Measurements from ENCODE around the gene FTO. TPM values are rescaled to one million over a fixed set of nuclear protein-coding genes. Genes with fewer than 3 reads are reported as not detected.
"Not testable (repeated sequence)": the region's sequence is repeated elsewhere in the genome, so short reads cannot be mapped to it uniquely, and the experiment has no call there.

FTO gene
- 81.7 and 97.3 TPM in 2 replicates for total RNA-seq

DNA sequence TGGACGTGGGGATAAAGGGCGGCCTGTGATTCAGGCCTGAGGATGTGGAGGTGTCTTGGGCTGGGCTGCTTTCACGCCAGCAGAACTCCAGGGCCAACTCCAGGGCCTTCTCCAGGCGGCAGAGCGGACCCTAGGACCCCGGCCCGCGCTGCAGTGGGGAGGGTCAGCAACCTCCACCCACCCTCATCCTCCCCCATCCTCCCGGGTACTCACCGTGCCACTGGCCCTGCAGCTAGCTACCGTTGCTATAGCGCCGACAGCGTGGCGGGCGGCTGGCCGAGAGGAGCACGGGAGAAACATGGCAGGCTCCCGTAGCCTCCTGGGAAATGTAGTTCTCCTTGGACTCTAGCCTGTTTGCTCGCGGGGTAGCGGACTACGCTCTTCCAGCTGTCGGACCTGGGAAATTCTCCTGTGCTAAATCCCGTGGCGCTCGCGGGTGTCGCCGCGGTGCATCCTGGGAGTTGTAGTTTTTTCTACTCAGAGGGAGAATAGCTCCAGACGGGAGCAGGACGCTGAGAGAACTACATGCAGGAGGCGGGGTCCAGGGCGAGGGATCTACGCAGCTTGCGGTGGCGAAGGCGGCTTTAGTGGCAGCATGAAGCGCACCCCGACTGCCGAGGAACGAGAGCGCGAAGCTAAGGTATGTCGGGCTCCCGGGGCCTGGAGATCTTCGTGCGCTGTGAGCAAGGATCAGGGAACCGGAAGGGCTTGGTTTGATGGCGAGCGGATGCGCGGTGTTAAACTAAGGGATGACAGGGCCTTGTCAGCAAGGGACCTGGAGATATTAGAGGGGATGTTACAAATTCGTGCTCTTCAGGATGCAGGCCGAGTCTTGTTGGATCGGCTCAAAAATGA lies at the start of gene FTO, which contains the start of gene RPGRIP1L:
TSS of gene FTO (plus strand) at position 567 of the 855 bp plus-strand sequence.
TSS of gene RPGRIP1L (minus strand) at position 270 of the 855 bp plus-strand sequence. CDS start 3,136 bp downstream, outside the sequence.
- peak; percentile 97 for DNase-seq (ENCODE audit: extremely low read depth, low read depth, low spot score)

DNA sequence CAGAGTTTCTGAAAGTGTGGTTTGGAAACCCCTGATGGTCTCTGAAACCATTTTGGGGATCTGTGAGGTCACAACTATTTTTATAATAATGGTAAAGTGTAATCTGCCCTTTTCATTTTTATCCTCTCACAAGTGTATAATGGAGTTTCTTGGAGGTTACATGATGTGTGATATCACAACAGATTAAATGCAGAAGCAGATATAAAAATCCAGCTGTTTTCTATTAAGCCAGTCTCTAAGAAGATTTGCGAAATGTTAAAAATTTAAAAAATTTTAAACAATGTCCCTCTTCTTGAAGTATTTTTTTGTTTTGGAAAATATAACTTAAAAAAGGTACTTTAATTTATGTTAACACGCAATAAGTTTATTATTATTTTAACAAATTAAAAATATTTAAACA lies 49.0 kb upstream of the FTO start:
- DNase-seq (ENCODE audit: extremely low read depth, low read depth, low spot score): no peak

DNA sequence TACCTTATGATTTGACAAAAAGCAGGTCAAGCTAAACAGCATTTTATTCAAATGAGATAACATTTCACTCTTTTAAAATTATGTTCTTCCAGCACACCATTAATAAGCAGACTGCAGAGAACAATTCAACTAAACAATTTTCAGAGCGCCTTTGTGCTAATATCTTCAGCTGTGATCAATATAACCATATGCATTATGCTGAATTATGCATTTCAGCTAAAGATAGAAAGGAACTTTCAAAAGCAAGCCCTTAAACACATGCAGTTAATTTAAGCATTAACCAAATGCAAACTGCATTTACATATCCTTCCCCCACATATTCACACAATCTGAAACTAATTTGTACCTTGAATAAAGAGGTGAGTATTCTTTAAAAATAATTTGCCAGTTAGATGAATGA lies 41.9 kb upstream of the FTO start:
- no peak for DNase-seq (ENCODE audit: extremely low read depth, low read depth, low spot score)

GRCh38 chr16:53664724-53665345 lies 39.1 kb upstream of the FTO start:
- no peak for DNase-seq (ENCODE audit: extremely low read depth, low read depth, low spot score)

- DNase-seq (ENCODE audit: extremely low read depth, low read depth, low spot score): no peak
These were observed 37.1 kb upstream of the FTO start for GRCh38 chr16:53666786-53667415.

DNA sequence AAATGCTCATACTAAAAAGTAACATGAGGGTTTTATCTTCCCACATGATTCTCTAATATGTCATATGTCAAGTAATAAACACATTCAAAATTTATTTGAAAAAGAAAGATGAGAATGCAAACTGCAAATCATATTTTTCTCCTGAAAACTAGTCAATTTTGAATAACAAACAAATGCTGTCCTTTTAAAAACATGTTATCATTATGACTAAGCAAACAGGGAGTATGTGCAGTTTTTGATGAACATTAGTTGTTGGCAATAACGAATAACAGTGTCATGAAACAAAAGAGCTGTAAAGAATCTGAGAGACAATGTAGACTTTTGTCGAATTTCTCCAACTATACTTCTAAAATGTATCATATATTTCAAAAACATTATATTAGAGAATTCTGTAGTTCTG lies 35.1 kb upstream of the FTO start:
- DNase-seq (ENCODE audit: extremely low read depth, low read depth, low spot score): no peak

DNA sequence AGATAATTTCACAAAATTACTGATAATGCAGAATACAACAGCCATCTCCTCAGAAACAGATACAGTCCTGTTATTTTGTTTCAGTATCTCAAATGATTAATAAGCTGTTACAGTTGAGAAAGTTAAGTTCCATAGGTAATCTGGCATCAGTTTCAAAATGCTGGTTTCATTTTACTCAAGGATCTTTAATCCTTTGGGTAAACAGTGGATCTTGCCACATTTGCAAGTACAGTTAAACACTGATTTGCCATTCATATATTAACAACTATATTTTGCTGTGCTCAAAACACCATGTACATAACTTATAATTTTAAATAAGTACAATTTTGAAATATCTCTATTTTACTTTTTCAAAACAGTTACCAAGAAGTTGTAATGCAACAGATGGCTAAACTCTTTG lies 31.5 kb upstream of the FTO start:
- DNase-seq (ENCODE audit: extremely low read depth, low read depth, low spot score): no peak

GRCh38 chr16:53673189-53673588 lies 30.8 kb upstream of the FTO start:
- DNase-seq (ENCODE audit: extremely low read depth, low read depth, low spot score): no peak

GRCh38 chr16:53678155-53678554 lies 25.8 kb upstream of the FTO start:
- no peak for DNase-seq (ENCODE audit: extremely low read depth, low read depth, low spot score)

DNA sequence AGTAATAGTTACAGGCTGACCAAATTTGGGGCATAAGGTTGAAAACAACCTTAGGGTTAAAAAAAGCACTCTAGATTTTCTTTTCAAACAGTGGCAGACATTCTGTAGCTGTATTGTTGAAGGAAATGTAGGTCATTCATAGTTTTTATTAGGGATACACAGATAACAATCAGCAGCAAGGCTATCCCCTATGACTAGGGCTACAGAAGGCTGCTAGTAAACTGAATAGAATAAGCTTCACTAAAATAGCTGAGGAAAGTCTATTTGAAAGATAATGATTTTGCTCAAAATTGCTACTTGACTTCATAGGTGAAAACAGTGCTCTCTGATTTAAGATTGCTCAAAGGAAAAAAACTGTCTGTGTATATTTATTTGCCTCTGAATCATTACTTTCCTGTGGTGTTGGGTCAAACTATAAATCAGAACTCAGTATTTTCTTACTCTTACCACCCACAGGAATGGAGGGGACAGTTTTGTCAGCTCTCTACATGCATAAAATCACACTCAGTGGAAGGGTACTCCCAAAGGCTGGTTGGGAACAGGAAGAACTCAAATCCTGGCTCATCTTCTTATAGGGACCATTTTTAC lies 25.1 kb upstream of the FTO start:
- no peak for DNase-seq (ENCODE audit: extremely low read depth, low read depth, low spot score)

- no peak for DNase-seq (ENCODE audit: extremely low read depth, low read depth, low spot score)
These were observed 23.2 kb upstream of the FTO start for GRCh38 chr16:53680756-53681155.

DNA sequence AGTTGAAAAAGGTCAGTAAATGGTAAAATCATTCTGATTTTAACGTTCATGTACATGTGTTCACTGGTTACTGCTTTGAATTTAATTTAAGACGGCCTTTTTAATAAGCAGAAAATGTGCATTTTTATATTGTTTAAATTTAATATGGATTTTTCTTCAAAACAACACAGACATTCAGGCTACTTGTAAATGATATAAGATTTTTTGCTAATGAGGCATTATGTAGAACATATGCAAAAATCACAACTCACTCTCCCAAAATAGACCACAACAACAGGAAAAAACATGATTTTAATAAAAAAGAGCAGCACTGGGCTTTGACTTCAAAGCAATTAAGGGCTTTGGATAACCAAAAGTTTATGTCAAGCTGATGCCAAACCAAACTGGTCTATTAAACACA lies 22.6 kb upstream of the FTO start:
- DNase-seq (ENCODE audit: extremely low read depth, low read depth, low spot score): no peak

- DNase-seq (ENCODE audit: extremely low read depth, low read depth, low spot score): not testable (repeated sequence)
These were observed 18.6 kb upstream of the FTO start for GRCh38 chr16:53685334-53685733.

- DNase-seq (ENCODE audit: extremely low read depth, low read depth, low spot score): no peak
These were observed 17.2 kb upstream of the FTO start for GRCh38 chr16:53686710-53687109.

DNA sequence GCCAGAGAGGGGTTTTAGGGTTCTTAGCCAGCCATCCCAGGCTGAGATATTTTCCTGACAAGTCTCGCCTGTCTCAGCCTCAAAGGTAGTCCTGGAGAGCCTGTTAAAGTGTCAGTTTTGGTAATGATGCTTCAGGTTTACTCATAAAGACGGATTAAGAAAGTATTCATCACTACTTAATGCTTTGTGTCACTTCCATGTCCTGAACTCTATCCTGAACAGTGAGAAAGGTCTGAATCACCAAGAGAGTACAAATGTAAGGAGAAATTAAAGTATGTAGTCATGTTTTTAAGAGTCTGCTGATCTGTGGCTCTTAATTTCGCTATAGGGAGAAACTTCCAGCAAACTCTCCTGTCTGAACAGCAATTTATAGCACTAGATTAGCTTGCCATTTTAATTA lies 14.3 kb upstream of the FTO start:
- DNase-seq (ENCODE audit: extremely low read depth, low read depth, low spot score): no peak

DNA sequence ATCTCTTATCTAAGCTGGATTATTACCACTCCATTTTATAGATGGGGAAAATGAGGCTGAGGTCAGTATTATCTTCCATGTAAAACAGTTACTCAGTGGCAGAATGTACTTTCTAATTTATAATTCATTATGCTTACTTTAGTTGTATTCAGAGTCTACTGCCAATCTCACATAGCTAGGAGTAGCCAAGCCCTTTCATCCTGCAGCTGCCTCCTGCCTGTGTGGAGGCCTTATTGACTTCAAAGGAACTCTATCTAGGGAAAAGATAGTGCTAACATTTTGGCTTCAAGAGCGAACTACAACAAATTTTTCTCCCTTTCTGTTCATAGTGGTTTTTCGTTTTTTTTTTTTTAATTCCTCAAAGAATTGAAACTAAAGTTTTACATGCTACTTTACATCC lies 13.2 kb upstream of the FTO start:
- DNase-seq (ENCODE audit: extremely low read depth, low read depth, low spot score): no peak

GRCh38 chr16:53692146-53692545 lies 11.8 kb upstream of the FTO start:
- no peak for DNase-seq (ENCODE audit: extremely low read depth, low read depth, low spot score)

GRCh38 chr16:53693320-53693719 lies 10.6 kb upstream of the FTO start:
- DNase-seq (ENCODE audit: extremely low read depth, low read depth, low spot score): no peak

GRCh38 chr16:53695070-53695469 lies 8.9 kb upstream of the FTO start:
- no peak for DNase-seq (ENCODE audit: extremely low read depth, low read depth, low spot score)

GRCh38 chr16:53698271-53698670 lies 5.7 kb upstream of the FTO start:
- not testable (repeated sequence) for DNase-seq (ENCODE audit: extremely low read depth, low read depth, low spot score)

DNA sequence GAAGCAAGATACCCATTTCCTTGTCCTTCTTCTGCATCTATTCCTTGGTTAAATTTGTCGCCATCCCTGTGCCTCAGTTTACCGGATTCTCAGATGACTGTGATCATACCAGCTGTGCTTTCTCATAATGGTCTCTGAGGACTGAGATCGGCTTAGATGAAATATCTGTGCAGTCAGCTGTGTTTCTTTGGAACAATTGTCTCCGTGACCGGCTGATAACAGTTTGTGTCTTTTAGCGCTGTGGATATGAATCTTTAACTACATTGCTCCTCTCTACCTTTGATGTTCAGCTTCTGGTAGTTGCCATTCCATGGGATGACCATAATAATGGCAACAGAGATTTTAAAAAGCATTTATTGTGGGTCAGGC lies 473 bp downstream of the FTO start:
- DNase-seq (ENCODE audit: extremely low read depth, low read depth, low spot score): no peak
